Dedifferentiated amniotic fluid mesenchymal stem cell (primary cell): ENCODE measurements around the gene FAM32A.

Experiments used
- DNase-seq: peaks from one replicate; pipeline ENCODE4 v3.0.0-alpha.2; 2016; ENCODE audit errors: extremely low spot score

Gene FAM32A

GRCh38 chr19:16225279-16226183 is 40.3 kb downstream of the FAM32A start:
- DNase-seq, result no peak

GRCh38 chr19:16226184-16226591 is 41.0 kb downstream of the FAM32A start:
- DNase-seq, result no peak

GRCh38 chr19:16226878-16227836 is 41.9 kb downstream of the FAM32A start:
- no peak for DNase-seq

DNA sequence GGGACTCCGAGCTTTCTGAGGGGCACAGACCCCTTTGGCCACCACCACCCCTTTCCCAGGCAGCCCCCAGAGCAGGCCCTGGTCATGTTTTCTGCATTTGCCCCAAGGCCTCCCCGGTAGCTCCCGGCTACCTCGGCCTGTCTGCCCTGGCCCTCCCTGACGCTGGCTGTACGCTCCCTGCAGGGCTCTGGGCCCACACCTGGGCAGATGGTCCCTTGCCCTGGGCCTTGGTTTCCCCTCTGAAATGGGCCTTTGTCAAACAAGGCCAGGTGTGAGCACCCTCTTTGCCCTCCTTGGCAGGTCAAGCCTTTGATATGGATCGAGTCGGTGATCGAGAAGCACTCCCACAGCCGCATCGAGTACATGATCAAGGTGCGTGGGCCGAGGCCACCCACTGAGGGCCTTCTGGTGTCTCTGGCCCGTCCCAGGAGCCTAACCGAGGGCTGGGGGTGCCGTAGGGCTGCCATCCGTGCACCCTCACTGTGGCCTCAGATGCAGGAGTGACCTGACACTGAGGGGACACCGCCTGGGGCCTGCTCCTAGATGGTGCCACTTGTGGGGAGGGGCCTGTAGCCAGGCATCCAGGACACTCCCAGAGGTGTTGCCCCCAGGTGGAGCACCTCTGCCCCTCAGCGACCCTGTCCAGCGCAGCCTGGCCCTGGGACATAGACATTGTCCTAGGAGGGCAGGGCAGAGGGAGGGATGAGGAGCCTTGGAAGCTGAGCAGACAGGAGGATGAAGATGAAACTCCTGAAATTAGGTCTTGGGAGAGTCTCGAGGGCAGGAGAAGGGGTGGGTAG is 42.8 kb downstream of the FAM32A start:
- no peak for DNase-seq

GRCh38 chr19:16228637-16229321 is 43.6 kb downstream of the FAM32A start:
- DNase-seq, result no peak

- no peak for DNase-seq
These were observed 44.1 kb downstream of the FAM32A start for GRCh38 chr19:16229322-16229641.

- DNase-seq, result no peak
These were observed 46.9 kb downstream of the FAM32A start for GRCh38 chr19:16232127-16232526.

DNA sequence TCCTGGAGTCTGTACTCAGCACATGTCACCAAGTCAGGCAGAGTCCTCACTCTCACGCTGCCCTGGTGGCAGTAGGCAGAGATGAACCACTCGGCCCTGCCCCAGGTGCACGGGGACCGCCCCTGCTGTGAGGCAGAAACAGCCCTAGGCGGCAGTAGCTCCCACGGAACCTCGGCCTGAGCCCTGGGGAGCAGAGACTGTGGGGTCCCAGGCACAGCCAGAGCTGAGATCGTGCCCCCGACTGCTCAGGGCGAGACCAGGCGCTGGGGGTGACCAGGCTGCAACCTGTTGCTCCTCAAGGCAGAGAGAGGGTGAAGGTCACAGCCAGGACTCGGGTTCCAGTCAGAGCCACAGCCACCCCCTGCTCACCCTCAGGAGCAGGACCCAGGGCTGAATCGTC is 47.4 kb downstream of the FAM32A start:
- DNase-seq, result no peak

GRCh38 chr19:16233081-16233776 is 48.0 kb downstream of the FAM32A start:
- DNase-seq, result no peak

DNA sequence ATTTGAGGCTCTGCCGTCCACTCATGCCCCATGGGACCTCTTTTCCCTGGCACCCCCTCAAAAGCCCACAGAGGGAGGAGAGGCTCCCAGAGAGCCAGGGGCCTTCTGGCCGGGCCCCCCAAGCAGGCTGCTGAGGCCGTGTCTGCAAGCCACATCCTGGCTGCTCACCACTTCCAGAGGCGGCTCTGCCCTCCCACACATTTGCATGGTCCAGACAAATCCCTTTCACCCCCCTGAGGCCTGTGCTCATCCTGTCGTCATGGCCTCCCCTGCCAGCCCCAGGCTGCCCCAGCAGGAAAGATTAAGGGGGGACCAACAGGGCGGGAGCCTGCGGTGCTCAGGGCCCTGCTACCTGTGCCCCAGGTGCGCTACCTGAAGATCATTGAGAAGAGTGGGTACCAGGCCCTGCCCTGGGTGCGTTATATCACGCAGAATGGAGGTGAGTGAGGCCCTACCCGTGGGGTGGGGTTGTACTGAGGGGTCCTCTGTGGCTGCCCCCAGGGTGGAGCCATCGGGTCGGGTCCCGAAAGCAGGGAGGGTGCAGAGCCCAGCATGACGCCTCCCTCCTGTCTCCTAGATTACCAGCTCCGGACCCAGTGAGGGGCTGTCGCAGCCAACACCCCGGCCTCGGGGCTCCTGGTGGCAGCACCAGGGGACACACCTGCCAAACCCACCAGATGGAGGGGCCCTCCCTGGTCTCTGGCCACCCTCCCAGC is 48.8 kb downstream of the FAM32A start:
- no peak for DNase-seq

GRCh38 chr19:16234552-16235445 is 49.6 kb downstream of the FAM32A start:
- no peak for DNase-seq

DNA sequence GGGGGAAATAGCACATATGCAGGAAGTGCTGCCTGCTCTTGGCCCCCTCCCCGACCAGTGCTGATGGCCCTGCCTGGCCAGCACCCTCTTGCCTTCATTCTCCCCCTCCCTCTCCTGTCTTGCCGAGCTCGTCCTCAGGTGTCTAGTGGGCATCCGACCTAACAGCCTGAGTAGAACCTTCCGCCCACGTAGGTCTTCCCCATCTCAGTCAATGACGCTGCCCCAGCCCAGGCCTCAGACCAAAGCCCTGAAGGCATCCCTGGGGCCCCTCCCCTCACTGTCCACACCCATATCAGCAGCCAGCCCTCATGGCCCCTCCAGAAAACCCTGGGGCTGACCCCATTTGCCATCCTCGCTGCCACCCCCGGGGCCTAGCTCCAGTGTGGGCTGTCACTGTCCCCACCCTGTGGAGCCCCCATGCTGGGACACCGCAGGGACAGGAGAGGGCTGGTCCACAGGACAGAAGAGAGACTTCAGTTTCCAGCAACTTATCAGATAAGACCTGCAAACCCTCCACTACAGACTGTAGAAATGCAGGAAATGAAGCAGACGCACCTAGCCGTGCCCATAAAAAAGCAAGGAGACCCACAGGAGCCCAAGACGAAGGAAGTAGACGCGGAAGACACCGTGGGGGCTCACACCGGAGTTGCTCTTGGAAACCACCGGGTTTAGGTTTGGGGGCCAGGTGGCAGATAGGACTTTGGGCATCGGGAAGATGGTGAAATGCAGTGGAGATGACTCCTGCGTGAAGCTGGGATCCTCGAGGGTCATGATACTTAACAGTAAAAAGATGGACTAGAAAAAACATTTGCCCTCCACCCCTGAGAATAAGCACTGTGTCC is 50.8 kb downstream of the FAM32A start:
- DNase-seq, result no peak
